HG03196 (cell line): Measurements from ENCODE around the gene SFRP2.

Experiments used
- ATAC-seq: cut with Tn5 transposase; IDR thresholded peaks from one replicate; pipeline ENCODE4 v1.9.1; 2021; ENCODE audit not compliant: unreplicated experiment

Gene SFRP2

GRCh38 chr4:153798420-153798819 is 9.5 kb upstream of the SFRP2 start:
- ATAC-seq: no peak

- no peak for ATAC-seq
Observed at GRCh38 chr4:153794006-153794405, 5.1 kb upstream of the SFRP2 start.

- no peak for ATAC-seq
Observed at GRCh38 chr4:153792618-153793247, 3.9 kb upstream of the SFRP2 start.

GRCh38 chr4:153791746-153792617 is 3.1 kb upstream of the SFRP2 start:
- ATAC-seq: no peak

GRCh38 chr4:153790962-153791551 is 2.2 kb upstream of the SFRP2 start:
- no peak for ATAC-seq

GRCh38 chr4:153790500-153790865 is 1.6 kb upstream of the SFRP2 start:
- ATAC-seq: no peak

- ATAC-seq: no peak
Observed at GRCh38 chr4:153789741-153790499, 1.0 kb upstream of the SFRP2 start.

GRCh38 chr4:153788051-153788412 is 851 bp downstream of the SFRP2 start:
- ATAC-seq: no peak

GRCh38 chr4:153787575-153787974 is 1.3 kb downstream of the SFRP2 start:
- ATAC-seq: no peak

- ATAC-seq: no peak
Observed at GRCh38 chr4:153787061-153787560, 1.8 kb downstream of the SFRP2 start.

GRCh38 chr4:153785910-153786721 is 2.8 kb downstream of the SFRP2 start:
- ATAC-seq: no peak

- no peak for ATAC-seq
Observed at GRCh38 chr4:153784166-153784699, 4.7 kb downstream of the SFRP2 start.

- ATAC-seq: no peak
Observed at GRCh38 chr4:153782581-153782980, 6.3 kb downstream of the SFRP2 start.

- ATAC-seq: no peak
Observed at GRCh38 chr4:153781717-153782416, 7.0 kb downstream of the SFRP2 start.

GRCh38 chr4:153781280-153781679 is 7.6 kb downstream of the SFRP2 start:
- ATAC-seq: no peak

GRCh38 chr4:153780876-153781275 is 8.0 kb downstream of the SFRP2 start:
- no peak for ATAC-seq

- ATAC-seq: no peak
Observed at GRCh38 chr4:153780221-153780620, 8.7 kb downstream of the SFRP2 start.

GRCh38 chr4:153778383-153778782 is 10.5 kb downstream of the SFRP2 start:
- ATAC-seq: no peak

- no peak for ATAC-seq
Observed at GRCh38 chr4:153777421-153777820, 11.5 kb downstream of the SFRP2 start.

GRCh38 chr4:153776601-153777000 is 12.3 kb downstream of the SFRP2 start:
- no peak for ATAC-seq
